SJSA1 (cell line): ENCODE results near the gene WRAP73. TPM values are rescaled to one million over a fixed set of nuclear protein-coding genes. Genes with fewer than 3 reads are reported as not detected.
A peak's percentile ranks its signal among the peaks of the same experiment; 100 is the strongest.

Experiments
- DNase-seq, 2 experiments: peaks; one replicate each; pipeline ENCODE4 v3.0.0-alpha.2; 2015 to 2020; ENCODE audit warnings: low spot score in 2 of 2, low read depth in 1 of 2
- H3K27ac ChIP-seq: fragments of 250-450 bp; sonication (Bioruptor Pico); 2 replicates; pipeline ENCODE4 v1.5.1; 2020; ENCODE audit warnings: mild to moderate bottlenecking, moderate library complexity
- H3K27me3 ChIP-seq: fragments of 250-450 bp; sonication (Bioruptor Pico); replicated peaks from 2 replicates; pipeline ENCODE4 v1.5.1; 2020; ENCODE audit warnings: mild to moderate bottlenecking, moderate library complexity
- H3K36me3 ChIP-seq: fragments of 250-450 bp; sonication (Bioruptor Pico); 2 replicates; pipeline ENCODE4 v1.5.1; 2020; ENCODE audit warnings: mild to moderate bottlenecking
- H3K4me1 ChIP-seq: fragments of 250-450 bp; sonication (Bioruptor Pico); replicated peaks from 2 replicates; pipeline ENCODE4 v1.6.1; 2021; ENCODE audit warnings: mild to moderate bottlenecking
- H3K4me3 ChIP-seq: fragments of 250-450 bp; sonication (Bioruptor Pico); 2 replicates; pipeline ENCODE4 v1.5.1; 2020; ENCODE audit warnings: mild to moderate bottlenecking
- H3K9me3 ChIP-seq: fragments of 250-450 bp; sonication (Bioruptor Pico); replicated peaks from 2 replicates; pipeline ENCODE4 v1.5.1; 2020; ENCODE audit warnings: mild to moderate bottlenecking
- total RNA-seq: library from RNA; depleted of rRNA; stranded (reverse); fragments of >200 nt; shearing (Covaris generic); gene quantifications from 2 replicates; pipeline ENCODE4 v1.2.3, GENCODE V29; 2014

WRAP73 gene
- total RNA-seq, 1 experiment from 2014 or later = 23.7 TPM

GRCh38 chr1:3653286-3653618 lies 3.3 kb upstream of the WRAP73 start:
- H3K27ac ChIP-seq = no peak overlapping the region
- peaks cover 7% of the 10 kb centered on the region for H3K9me3 ChIP-seq
- DNase-seq = no peak
- peak overlapping the region; percentile 52 for H3K4me3 ChIP-seq
- no peaks in the 10 kb centered on the region; the same call in 1 of the 2 replicates for H3K36me3 ChIP-seq
- peaks cover 14% of the 10 kb centered on the region for H3K4me1 ChIP-seq
- peaks cover 29% of the 10 kb centered on the region for H3K27me3 ChIP-seq

GRCh38 chr1:3652548-3653285 lies 2.8 kb upstream of the WRAP73 start:
- no peaks in the 10 kb centered on the region; the same call in 1 of the 2 replicates for H3K36me3 ChIP-seq
- peak overlapping the region; percentile 52 for H3K4me3 ChIP-seq
- peaks cover 29% of the 10 kb centered on the region for H3K27me3 ChIP-seq

GRCh38 chr1:3651930-3652547 lies 2.1 kb upstream of the WRAP73 start, which contains the start of gene TP73:
TP73 (plus strand) TSS chr1:3652516; CDS start chr1:3682366, 29,850 bp downstream.
- Histone ChIP-seq H3K27ac (no peak within 1 kb of the TSS), H3K27me3 (peaks cover 29% of the 10 kb centered on the region), H3K36me3 (peaks cover 5% of the 10 kb centered on the region), H3K4me1 (peaks cover 14% of the 10 kb centered on the region), H3K9me3 (peaks cover 7% of the 10 kb centered on the region), H3K4me3 (peak within 1 kb of the TSS; percentile 52)
- peak in 1 of 2 experiments; percentile 32 for DNase-seq

More at GRCh38 chr1:3652548-3653285, 2.8 kb upstream of the WRAP73 start:
- H3K9me3 ChIP-seq = peaks cover 7% of the 10 kb centered on the region
- peaks cover 14% of the 10 kb centered on the region for H3K4me1 ChIP-seq
- no peak for DNase-seq
- no peak overlapping the region for H3K27ac ChIP-seq

- Histone ChIP-seq H3K27ac (no peak overlapping the region), H3K27me3 (peaks cover 29% of the 10 kb centered on the region), H3K36me3 (peaks cover 11% of the 10 kb centered on the region), H3K4me1 (peaks cover 14% of the 10 kb centered on the region), H3K4me3 (peak overlapping the region; percentile 52), H3K9me3 (peaks cover 7% of the 10 kb centered on the region)
- DNase-seq = no peak
These were observed 1.4 kb upstream of the WRAP73 start for GRCh38 chr1:3651026-3651929.

- Histone ChIP-seq H3K27me3 (peaks cover 29% of the 10 kb centered on the region), H3K9me3 (peaks cover 7% of the 10 kb centered on the region), H3K36me3 (peaks cover 17% of the 10 kb centered on the region), H3K27ac (no peak overlapping the region), H3K4me3 (peak overlapping the region; percentile 73), H3K4me1 (peaks cover 14% of the 10 kb centered on the region)
- no peak for DNase-seq
These were observed 534 bp upstream of the WRAP73 start for GRCh38 chr1:3650248-3651025.

GRCh38 chr1:3646596-3646995 lies 3.3 kb downstream of the WRAP73 start:
- peaks cover 23% of the 10 kb centered on the region for H3K36me3 ChIP-seq

GRCh38 chr1:3645666-3646355 lies 4.1 kb downstream of the WRAP73 start:
- Histone ChIP-seq H3K9me3 (peaks cover 3% of the 10 kb centered on the region), H3K4me3 (no peak overlapping the region), H3K4me1 (no peaks in the 10 kb centered on the region), H3K36me3 (peaks cover 25% of the 10 kb centered on the region), H3K27ac (no peak overlapping the region), H3K27me3 (0 out of 2 replicates have a peak, but pooled peaks cover 4% of the 10 kb centered on the region)
- no peak for DNase-seq

More at GRCh38 chr1:3646596-3646995, 3.3 kb downstream of the WRAP73 start:
- H3K4me3 ChIP-seq = no peak overlapping the region
- no peak for DNase-seq
- no peak overlapping the region for H3K27ac ChIP-seq
- peaks cover 7% of the 10 kb centered on the region for H3K9me3 ChIP-seq
- peaks cover 12% of the 10 kb centered on the region for H3K27me3 ChIP-seq
- 0 out of 2 replicates have a peak, but pooled peaks cover 4% of the 10 kb centered on the region for H3K4me1 ChIP-seq

- no peak overlapping the region for H3K4me3 ChIP-seq
- no peaks in the 10 kb centered on the region for H3K4me1 ChIP-seq
- DNase-seq = no peak
- no peak overlapping the region for H3K27ac ChIP-seq
- no peaks in the 10 kb centered on the region for H3K27me3 ChIP-seq
- peaks cover 25% of the 10 kb centered on the region for H3K36me3 ChIP-seq
- H3K9me3 ChIP-seq = no peaks in the 10 kb centered on the region; the same call in 1 of the 2 replicates
These were observed 4.7 kb downstream of the WRAP73 start for GRCh38 chr1:3645247-3645646.

- peaks cover 25% of the 10 kb centered on the region for H3K36me3 ChIP-seq
- no peak overlapping the region for H3K4me3 ChIP-seq
- no peak overlapping the region for H3K27ac ChIP-seq
- no peaks in the 10 kb centered on the region for H3K9me3 ChIP-seq
- H3K27me3 ChIP-seq = no peaks in the 10 kb centered on the region
- no peak for DNase-seq
- H3K4me1 ChIP-seq = no peaks in the 10 kb centered on the region
These were observed 5.6 kb downstream of the WRAP73 start for GRCh38 chr1:3644273-3644672.

GRCh38 chr1:3642919-3643675 lies 6.8 kb downstream of the WRAP73 start:
- H3K27ac ChIP-seq = no peak overlapping the region
- no peaks in the 10 kb centered on the region for H3K9me3 ChIP-seq
- no peaks in the 10 kb centered on the region for H3K4me1 ChIP-seq

GRCh38 chr1:3641816-3642215 lies 8.1 kb downstream of the WRAP73 start:
- H3K9me3 ChIP-seq = no peaks in the 10 kb centered on the region
- no peak overlapping the region for H3K27ac ChIP-seq
- no peak for DNase-seq
- H3K27me3 ChIP-seq = no peaks in the 10 kb centered on the region
- H3K4me3 ChIP-seq = no peak overlapping the region
- H3K4me1 ChIP-seq = no peaks in the 10 kb centered on the region
- peaks cover 40% of the 10 kb centered on the region for H3K36me3 ChIP-seq

More at GRCh38 chr1:3642919-3643675, 6.8 kb downstream of the WRAP73 start:
- Histone ChIP-seq H3K36me3 (peaks cover 34% of the 10 kb centered on the region), H3K4me3 (no peak overlapping the region), H3K27me3 (no peaks in the 10 kb centered on the region)
- DNase-seq = no peak
